ENCODE results near the gene KCNK17. TPM values are rescaled to one million over a fixed set of nuclear protein-coding genes. Genes with fewer than 3 reads are reported as not detected.

The KCNK17 gene
- total RNA-seq, 1 experiment from 2014 or later = not detected

- intact Hi-C loops (cut with micrococcal nuclease) = loop anchor here (2.0 kb wide), 2 partner anchors 73 to 329 kb away; partner anchors contain the start of gene KCNK5
- Mint-ChIP-seq H3K27ac (ENCODE audit: low read depth, unreplicated experiment) (no peak overlapping the region), H3K4me3 (ENCODE audit: unreplicated experiment) (no peak overlapping the region), H3K9me3 (ENCODE audit: unreplicated experiment) (no peaks in the 10 kb centered on the region), H3K36me3 (ENCODE audit: insufficient read depth, unreplicated experiment) (no peaks in the 10 kb centered on the region), H3K4me1 (ENCODE audit: insufficient read depth, unreplicated experiment) (no peaks in the 10 kb centered on the region), H3K27me3 (ENCODE audit: insufficient read depth, unreplicated experiment) (no peaks in the 10 kb centered on the region)
- BruUV-seq (replicated peaks) = no TSS peak
- no peak for TF ChIP-seq CTCF (IDR thresholded peaks at IDR 0.05; ENCODE audit: unreplicated experiment)
- CTCF ChIA-PET = interaction anchor here (0.6 to 19.0 kb wide), 29 partner anchors 8 to 1289 kb away, joined by 3 to 625 read pairs (median 8); partner anchors contain the start of gene KCNK5
- POLR2A ChIA-PET = interaction anchor here (1.3 to 2.1 kb wide), 2 partner anchors 133 to 136 kb away, joined by 3 to 24 read pairs; no protein-coding TSS in a partner anchor
- DNase-seq (ENCODE audit: unreplicated experiment) = no peak
These were observed 12.2 kb downstream of the KCNK17 start for GRCh38 chr6:39302011-39302410.

- no peaks in the 10 kb centered on the region for H3K27me3 Mint-ChIP-seq (ENCODE audit: insufficient read depth, unreplicated experiment)
- no peaks in the 10 kb centered on the region for H3K4me1 Mint-ChIP-seq (ENCODE audit: insufficient read depth, unreplicated experiment)
- peak; percentile 42 for DNase-seq (ENCODE audit: unreplicated experiment)
- no peaks in the 10 kb centered on the region for H3K36me3 Mint-ChIP-seq (ENCODE audit: insufficient read depth, unreplicated experiment)
- CTCF ChIA-PET = interaction anchor here (0.6 to 19.0 kb wide), 12 partner anchors 9 to 592 kb away, joined by 4 to 625 read pairs (median 12); partner anchors contain the start of gene KCNK5
- POLR2A ChIA-PET = no interaction called here
- no peak overlapping the region for H3K27ac Mint-ChIP-seq (ENCODE audit: low read depth, unreplicated experiment)
- intact Hi-C loops (cut with micrococcal nuclease) = loop anchor here (2.0 kb wide), 2 partner anchors 73 to 329 kb away; partner anchors contain the start of gene KCNK5
- TF ChIP-seq CTCF (IDR thresholded peaks at IDR 0.05; ENCODE audit: unreplicated experiment) = peak; percentile 17
- no TSS peak for BruUV-seq (replicated peaks)
- H3K9me3 Mint-ChIP-seq (ENCODE audit: unreplicated experiment) = no peaks in the 10 kb centered on the region
- H3K4me3 Mint-ChIP-seq (ENCODE audit: unreplicated experiment) = no peak overlapping the region
These were observed 12.6 kb downstream of the KCNK17 start for GRCh38 chr6:39301606-39302005.

GRCh38 chr6:39300739-39301138 is 13.5 kb downstream of the KCNK17 start:
- no peaks in the 10 kb centered on the region for H3K36me3 Mint-ChIP-seq (ENCODE audit: insufficient read depth, unreplicated experiment)
- intact Hi-C loops (cut with micrococcal nuclease) = no loop called here
- DNase-seq (ENCODE audit: unreplicated experiment) = no peak
- no peak overlapping the region for H3K4me3 Mint-ChIP-seq (ENCODE audit: unreplicated experiment)
- ChIA-PET CTCF (interaction anchor here (0.7 to 19.0 kb wide), 8 partner anchors 9 to 428 kb away, joined by 4 to 625 read pairs (median 24); no protein-coding TSS in a partner anchor), POLR2A (no interaction called here)
- no peaks in the 10 kb centered on the region for H3K9me3 Mint-ChIP-seq (ENCODE audit: unreplicated experiment)
- no peaks in the 10 kb centered on the region for H3K4me1 Mint-ChIP-seq (ENCODE audit: insufficient read depth, unreplicated experiment)
- no TSS peak for BruUV-seq (replicated peaks)
- no peak overlapping the region for H3K27ac Mint-ChIP-seq (ENCODE audit: low read depth, unreplicated experiment)
- no peaks in the 10 kb centered on the region for H3K27me3 Mint-ChIP-seq (ENCODE audit: insufficient read depth, unreplicated experiment)
- TF ChIP-seq CTCF (IDR thresholded peaks at IDR 0.05; ENCODE audit: unreplicated experiment) = no peak

GRCh38 chr6:39298061-39298460 is 16.2 kb downstream of the KCNK17 start:
- H3K27ac Mint-ChIP-seq (ENCODE audit: low read depth, unreplicated experiment) = no peak overlapping the region
- H3K4me1 Mint-ChIP-seq (ENCODE audit: insufficient read depth, unreplicated experiment) = no peaks in the 10 kb centered on the region
- ChIA-PET CTCF (interaction anchor here (0.8 to 19.0 kb wide), 2 partner anchors 118 to 130 kb away, joined by 3 to 625 read pairs; no protein-coding TSS in a partner anchor), POLR2A (interaction anchor here (0.6 kb wide), 1 partner anchor 42 kb away, joined by 3 read pairs; no protein-coding TSS in a partner anchor)
- H3K4me3 Mint-ChIP-seq (ENCODE audit: unreplicated experiment) = no peak overlapping the region
- no peaks in the 10 kb centered on the region for H3K9me3 Mint-ChIP-seq (ENCODE audit: unreplicated experiment)
- no peaks in the 10 kb centered on the region for H3K36me3 Mint-ChIP-seq (ENCODE audit: insufficient read depth, unreplicated experiment)
- TF ChIP-seq CTCF (IDR thresholded peaks at IDR 0.05; ENCODE audit: unreplicated experiment) = no peak
- peak; percentile 66 for DNase-seq (ENCODE audit: unreplicated experiment)
- no peaks in the 10 kb centered on the region for H3K27me3 Mint-ChIP-seq (ENCODE audit: insufficient read depth, unreplicated experiment)
- intact Hi-C loops (cut with micrococcal nuclease) = no loop called here
- BruUV-seq (replicated peaks) = no TSS peak
